Hepatocyte (in vitro differentiated cells): ENCODE results near the gene FNBP1L.

Experiments
- CTCF ChIP-seq: fragments of 200-600 bp; sonication (generic); IDR thresholded peaks from 2 replicates; pipeline ENCODE4 v1.5.1; 2016; ENCODE audit warnings: antibody characterized with exemption, mild to moderate bottlenecking; ENCODE audit not compliant: poor library complexity
- EZH2 ChIP-seq: fragments of 200-600 bp; sonication (generic); IDR thresholded peaks from 2 replicates; pipeline ENCODE4 v1.6.1; 2016; ENCODE audit warnings: antibody characterized with exemption, mild to moderate bottlenecking, borderline replicate concordance
- EZH2phosphoT487 ChIP-seq: fragments of 200-600 bp; sonication (generic); IDR thresholded peaks from one replicate; pipeline ENCODE4 v1.6.1; 2018; ENCODE audit warnings: antibody characterized with exemption, mild to moderate bottlenecking, low read depth, moderate library complexity; ENCODE audit not compliant: unreplicated experiment, severe bottlenecking

GRCh38 chr1:93416183-93416582, 31.7 kb upstream of the FNBP1L start:
- TF ChIP-seq CTCF (no peak), EZH2phosphoT487 (no peak), EZH2 (no peak)
